Stomach (tissue), 9 donors: Measurements from ENCODE around the gene RGS3. TPM values are rescaled to one million over a fixed set of nuclear protein-coding genes. Genes with fewer than 3 reads are reported as not detected.

Source experiments
- DNase-seq, 2 donors: peaks; one replicate each; pipeline versions ENCODE4 v3.0.0 to v3.0.0-alpha.2; 2013 to 2019
- H3K27ac ChIP-seq, 5 donors: fragments of 200-600 bp in 4 of 5; sonication (generic) in 4 of 5; one replicate each; pipeline ENCODE4 v1.5.1; 2013 to 2019; ENCODE audit warnings: mild to moderate bottlenecking in 1 of 5, moderate library complexity in 1 of 5
- H3K27me3 ChIP-seq, 3 donors: fragments of 200-600 bp; sonication (generic); one replicate each; pipeline ENCODE4 v1.5.1; 2017 to 2019; ENCODE audit warnings: mixed run types in 1 of 3
- H3K36me3 ChIP-seq, 4 donors: fragments of 200-600 bp; sonication (generic); 1 replicate in 3 of 4; 2 replicates in 1 of 4; pipeline ENCODE4 v1.5.1; 2016 to 2019
- H3K4me1 ChIP-seq, 4 donors: fragments of 200-600 bp; sonication (generic); one replicate each; pipeline ENCODE4 v1.5.1; 2016 to 2019
- H3K4me3 ChIP-seq, 4 donors: fragments of 200-600 bp; sonication (generic) in 3 of 4; one replicate each; pipeline ENCODE4 v1.5.1; 2016 to 2019; ENCODE audit warnings: mild to moderate bottlenecking in 1 of 4
- H3K9me3 ChIP-seq, 4 donors: fragments of 200-600 bp; sonication (generic); one replicate each; pipeline ENCODE4 v1.5.1; 2016 to 2019
- CTCF ChIP-seq, 7 experiments: fragments of 450-650 bp in 4 of 7; fragments of 200-600 bp in 3 of 7; sonication (generic) in 3 of 7; IDR thresholded peaks; one replicate each; pipeline ENCODE4 v1.5.1; 2016 to 2019; ENCODE audit warnings: antibody characterized with exemption in 7 of 7, control low read depth in 2 of 7, mild to moderate bottlenecking in 1 of 7
- EP300 ChIP-seq: sonication (generic); formaldehyde crosslinking; IDR thresholded peaks from one replicate; pipeline ENCODE4 v1.6.1; 2017; ENCODE audit warnings: antibody characterized with exemption
- POLR2A ChIP-seq, 4 donors: fragments of 450-650 bp; IDR thresholded peaks; one replicate each; pipeline ENCODE4 v1.6.1; 2016; ENCODE audit warnings: antibody characterized with exemption in 4 of 4, control low read depth in 2 of 4, mild to moderate bottlenecking in 1 of 4, moderate library complexity in 1 of 4
- POLR2AphosphoS5 ChIP-seq, 3 donors: sonication (generic); formaldehyde crosslinking; IDR thresholded peaks; one replicate each; pipeline ENCODE4 v1.6.1; 2016; ENCODE audit warnings: antibody characterized with exemption in 3 of 3
- WGBS, 5 donors: extraction: QIAGEN DNeasy Blood & Tissue Kit in 3 of 5; methylation state at CpG; one replicate each; pipeline versions ENCODE4 v1.1.5 to v1.1.7; 2013 to 2018; 5-methylcytosine and 5-hydroxymethylcytosine counted together
- intact Hi-C: fragments of 100-400 bp; cut with DNase I; formaldehyde crosslinking; loops from one replicate; pipeline ENCODE4 v1.15.1; 2023; ENCODE audit warnings: low total_unique reads
- polyA plus RNA-seq, 3 donors: library from polyadenylated mRNA; stranded (reverse); fragments of 200-250 nt; gene quantifications; one replicate each; pipeline ENCODE4 v1.2.3, GENCODE V29; 2013
- total RNA-seq, 5 donors: library from RNA; depleted of rRNA; stranded (reverse); fragments of >200 nt; gene quantifications; one replicate each; pipeline versions ENCODE4 v1.1.0 to v1.2.3, GENCODE V29; 2014 to 2016
- donor health status: healthy with polysubstance abuse.
- donor health status: Bipolar disorder and iron deficiency.
- donor health status: healthy.

RGS3 gene
- total and polyA plus RNA-seq, 8 donors: 26.6 to 71.4 (median 35.7) TPM

GRCh38 chr9:113572076-113572861 lies 108.7 kb downstream of the RGS3 start:
- Histone ChIP-seq H3K4me1 (peaks cover 15 to 84% (median 53%) of the 10 kb centered on the region in 4 donors), H3K36me3 (no peaks in the 10 kb centered on the region), H3K4me3 (no peak overlapping the region), H3K27me3 (no peaks in the 10 kb centered on the region), H3K9me3 (no peaks in the 10 kb centered on the region), H3K27ac (peak overlapping the region in 3 of 5 donors; percentile 24 to 64 (median 59))
- intact Hi-C loops: loop anchor here (10.0 kb wide), 1 partner anchor 107 kb away; the partner anchor contains the start of gene RGS3
- no peak for TF ChIP-seq CTCF (IDR thresholded peaks at IDR 0.05)
- no peak for TF ChIP-seq EP300
- no peak for TF ChIP-seq POLR2A (IDR thresholded peaks at IDR 0.05)
- no peak for TF ChIP-seq POLR2AphosphoS5 (IDR thresholded peaks at IDR 0.05)
- 72 to 86% (median 82%) methylated on average over 8 of the region's 8 CpGs for WGBS, 5 donors
- DNase-seq: no peak

DNA sequence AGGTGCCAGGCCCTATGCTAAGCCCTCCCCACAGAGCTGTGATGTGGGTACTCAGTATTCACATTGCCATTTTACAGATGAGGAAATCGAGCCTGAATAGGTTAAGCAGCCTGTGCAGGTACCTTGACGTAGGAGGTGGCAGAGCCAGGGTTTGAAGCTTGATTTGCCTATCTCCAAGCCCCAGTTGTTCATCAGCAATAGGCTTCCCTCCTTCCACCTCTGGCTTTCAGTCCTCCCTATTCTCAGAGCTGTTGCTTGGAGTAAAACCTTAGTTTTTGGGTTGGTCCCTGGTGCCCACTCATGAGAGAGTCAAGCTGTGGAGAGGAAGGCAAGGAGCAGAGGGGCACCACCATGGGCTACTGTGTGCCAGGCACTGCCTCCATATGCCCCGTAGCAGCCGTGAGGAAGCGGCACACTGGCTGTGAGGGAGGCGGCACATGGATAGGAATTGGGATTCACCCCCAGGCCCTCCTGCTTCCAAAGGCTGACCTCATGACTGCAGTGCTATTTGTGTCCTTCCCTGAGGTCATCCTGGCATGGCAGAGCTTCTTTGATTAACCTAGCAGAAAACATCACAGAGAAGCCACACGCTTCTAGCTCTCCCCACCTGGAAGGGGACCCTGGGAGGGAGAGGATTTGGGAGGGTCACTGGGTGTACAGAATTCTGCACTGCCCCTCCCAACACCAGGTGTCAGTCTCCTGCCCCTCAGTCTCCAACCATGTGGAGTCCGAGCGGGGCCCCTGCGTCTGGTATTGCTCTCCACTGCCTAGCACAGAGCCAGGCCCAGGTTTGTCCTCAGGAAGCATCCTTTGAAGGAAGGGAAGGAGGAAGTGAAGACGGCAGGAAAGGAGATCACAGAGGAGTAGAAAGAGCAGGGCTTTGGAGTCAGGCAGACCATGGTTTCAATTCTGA lies 109.8 kb downstream of the RGS3 start:
- intact Hi-C loops: loop anchor here (10.0 kb wide), 1 partner anchor 109 kb away; the partner anchor contains the start of gene RGS3
- no peaks in the 10 kb centered on the region for H3K36me3 ChIP-seq
- peak overlapping the region in 1 of 5 donors; percentile 49 for H3K27ac ChIP-seq
- H3K4me1 ChIP-seq: peaks cover 20 to 84% (median 53%) of the 10 kb centered on the region in 4 donors
- H3K9me3 ChIP-seq: no peaks in the 10 kb centered on the region
- TF ChIP-seq CTCF (IDR thresholded peaks at IDR 0.05) (no peak), EP300 (no peak), POLR2A (IDR thresholded peaks at IDR 0.05) (no peak), POLR2AphosphoS5 (IDR thresholded peaks at IDR 0.05) (no peak)
- H3K4me3 ChIP-seq: no peak overlapping the region
- H3K27me3 ChIP-seq: no peaks in the 10 kb centered on the region
- no peak for DNase-seq
- whole genome bisulfite sequencing, 5 donors: 89 to 91% (median 90%) methylated on average over 11 of the region's 11 CpGs

- H3K27me3 ChIP-seq: no peaks in the 10 kb centered on the region
- no peak overlapping the region for H3K4me3 ChIP-seq
- H3K4me1 ChIP-seq: peaks cover 20 to 84% (median 53%) of the 10 kb centered on the region in 4 donors
- intact Hi-C loops: loop anchor here (10.0 kb wide), 1 partner anchor 109 kb away; the partner anchor contains the start of gene RGS3
- WGBS, 5 donors: 54 to 77% (median 69%) methylated on average over 2 of the region's 2 CpGs
- H3K27ac ChIP-seq: peak overlapping the region in 1 of 5 donors; percentile 57
- no peaks in the 10 kb centered on the region for H3K9me3 ChIP-seq
- H3K36me3 ChIP-seq: no peaks in the 10 kb centered on the region
- TF ChIP-seq POLR2A (IDR thresholded peaks at IDR 0.05) (no peak), POLR2AphosphoS5 (IDR thresholded peaks at IDR 0.05) (no peak), EP300 (no peak), CTCF (IDR thresholded peaks at IDR 0.05) (no peak)
- DNase-seq: no peak
Measured at GRCh38 chr9:113573959-113574352, 110.4 kb downstream of the RGS3 start.
